Measurements from ENCODE around the gene SEPTIN2.
"Not testable (repeated sequence)": the region's sequence is repeated elsewhere in the genome, so short reads cannot be mapped to it uniquely, and the experiment has no call there.

Gene SEPTIN2

GRCh38 chr2:241288324-241288888 lies 27.3 kb upstream of the SEPTIN2 start:
- POLR2A ChIA-PET, result no interaction called here
- CTCF ChIA-PET, result no interaction called here
- TF ChIP-seq LEF1 (IDR thresholded peaks at IDR 0.05; ENCODE audit: borderline replicate concordance) (no peak), HDGF (IDR thresholded peaks at IDR 0.05; ENCODE audit: borderline replicate concordance) (no peak), FOXM1 (IDR thresholded peaks at IDR 0.05; ENCODE audit: borderline replicate concordance) (no peak), SUZ12 (IDR thresholded peaks at IDR 0.05) (no peak), L3MBTL2 (conservative IDR thresholded peaks at IDR 0.05) (no peak), TARDBP (IDR thresholded peaks at IDR 0.05) (no peak), ZNF384 (IDR thresholded peaks at IDR 0.05) (no peak), ARNT (IDR thresholded peaks at IDR 0.05) (no peak), PKNOX1 (IDR thresholded peaks at IDR 0.05) (no peak), NFRKB (IDR thresholded peaks at IDR 0.05) (no peak), BHLHE40 (IDR thresholded peaks at IDR 0.05; ENCODE audit: borderline replicate concordance) (no peak), CTBP1 (IDR thresholded peaks at IDR 0.05; ENCODE audit: borderline replicate concordance) (no peak), FOXK2 (IDR thresholded peaks at IDR 0.05) (no peak), SP1 (IDR thresholded peaks at IDR 0.05) (no peak), FOXA1 (IDR thresholded peaks at IDR 0.05) (no peak)
- DNase-seq (ENCODE audit: extremely low spot score), result no peak

GRCh38 chr2:241289053-241289452 lies 26.7 kb upstream of the SEPTIN2 start:
- DNase-seq (ENCODE audit: extremely low spot score), result no peak
- ChIA-PET CTCF (no interaction called here), POLR2A (no interaction called here)
- no peak for TF ChIP-seq NFRKB (IDR thresholded peaks at IDR 0.05)
- TF ChIP-seq PKNOX1 (IDR thresholded peaks at IDR 0.05), result no peak
- TF ChIP-seq TARDBP (IDR thresholded peaks at IDR 0.05), result no peak
- TF ChIP-seq SUZ12 (IDR thresholded peaks at IDR 0.05), result no peak
- TF ChIP-seq FOXM1 (IDR thresholded peaks at IDR 0.05; ENCODE audit: borderline replicate concordance), result no peak
- no peak for TF ChIP-seq FOXK2 (IDR thresholded peaks at IDR 0.05)
- TF ChIP-seq ELF4 (IDR thresholded peaks at IDR 0.05), result no peak
- TF ChIP-seq BHLHE40 (IDR thresholded peaks at IDR 0.05; ENCODE audit: borderline replicate concordance), result no peak
- no peak for TF ChIP-seq L3MBTL2 (conservative IDR thresholded peaks at IDR 0.05)
- no peak for TF ChIP-seq LEF1 (IDR thresholded peaks at IDR 0.05; ENCODE audit: borderline replicate concordance)
- TF ChIP-seq SP1 (IDR thresholded peaks at IDR 0.05), result no peak

GRCh38 chr2:241289597-241289996 lies 26.1 kb upstream of the SEPTIN2 start:
- POLR2A ChIA-PET, result no interaction called here
- no peak for DNase-seq (ENCODE audit: extremely low spot score)
- TF ChIP-seq SP1 (IDR thresholded peaks at IDR 0.05) (no peak), FOXA1 (IDR thresholded peaks at IDR 0.05) (no peak), ELF4 (IDR thresholded peaks at IDR 0.05) (no peak), SUZ12 (IDR thresholded peaks at IDR 0.05) (no peak), BHLHE40 (IDR thresholded peaks at IDR 0.05; ENCODE audit: borderline replicate concordance) (no peak), HDGF (IDR thresholded peaks at IDR 0.05; ENCODE audit: borderline replicate concordance) (no peak), L3MBTL2 (conservative IDR thresholded peaks at IDR 0.05) (no peak), CTBP1 (IDR thresholded peaks at IDR 0.05; ENCODE audit: borderline replicate concordance) (no peak), NFRKB (IDR thresholded peaks at IDR 0.05) (no peak), LEF1 (IDR thresholded peaks at IDR 0.05; ENCODE audit: borderline replicate concordance) (no peak), ARNT (IDR thresholded peaks at IDR 0.05) (no peak), TARDBP (IDR thresholded peaks at IDR 0.05) (no peak), PKNOX1 (IDR thresholded peaks at IDR 0.05) (no peak)
- CTCF ChIA-PET, result no interaction called here

- DNase-seq (ENCODE audit: extremely low spot score), result no peak
- TF ChIP-seq SP1 (IDR thresholded peaks at IDR 0.05), result no peak
- TF ChIP-seq CTBP1 (IDR thresholded peaks at IDR 0.05; ENCODE audit: borderline replicate concordance), result no peak
- TF ChIP-seq NFRKB (IDR thresholded peaks at IDR 0.05), result no peak
- TF ChIP-seq L3MBTL2 (conservative IDR thresholded peaks at IDR 0.05), result no peak
- TF ChIP-seq FOXM1 (IDR thresholded peaks at IDR 0.05; ENCODE audit: borderline replicate concordance), result no peak
- TF ChIP-seq LEF1 (IDR thresholded peaks at IDR 0.05; ENCODE audit: borderline replicate concordance), result no peak
- no peak for TF ChIP-seq TARDBP (IDR thresholded peaks at IDR 0.05)
- no peak for TF ChIP-seq ARNT (IDR thresholded peaks at IDR 0.05)
- TF ChIP-seq ELF4 (IDR thresholded peaks at IDR 0.05), result no peak
- TF ChIP-seq FOXK2 (IDR thresholded peaks at IDR 0.05), result no peak
- TF ChIP-seq FOXA1 (IDR thresholded peaks at IDR 0.05), result no peak
- TF ChIP-seq HDGF (IDR thresholded peaks at IDR 0.05; ENCODE audit: borderline replicate concordance), result no peak
- TF ChIP-seq ZNF384 (IDR thresholded peaks at IDR 0.05), result no peak
- no peak for TF ChIP-seq PKNOX1 (IDR thresholded peaks at IDR 0.05)
- no peak for TF ChIP-seq SUZ12 (IDR thresholded peaks at IDR 0.05)
- no peak for TF ChIP-seq BHLHE40 (IDR thresholded peaks at IDR 0.05; ENCODE audit: borderline replicate concordance)
- ChIA-PET CTCF (no interaction called here), POLR2A (no interaction called here)
These were observed 24.6 kb upstream of the SEPTIN2 start for GRCh38 chr2:241291153-241291552.

- DNase-seq (ENCODE audit: extremely low spot score), result no peak
- POLR2A ChIA-PET, result interaction anchor here (1.2 kb wide), 1 partner anchor 23 kb away, joined by 6 read pairs; the partner anchor contains the start of genes HDLBP and SEPTIN2
- no peak for TF ChIP-seq NFRKB (IDR thresholded peaks at IDR 0.05)
- no peak for TF ChIP-seq ARNT (IDR thresholded peaks at IDR 0.05)
- no peak for TF ChIP-seq BHLHE40 (IDR thresholded peaks at IDR 0.05; ENCODE audit: borderline replicate concordance)
- no peak for TF ChIP-seq PKNOX1 (IDR thresholded peaks at IDR 0.05)
- no peak for TF ChIP-seq CTBP1 (IDR thresholded peaks at IDR 0.05; ENCODE audit: borderline replicate concordance)
- TF ChIP-seq ELF4 (IDR thresholded peaks at IDR 0.05), result no peak
- no peak for TF ChIP-seq TARDBP (IDR thresholded peaks at IDR 0.05)
- no peak for TF ChIP-seq SP1 (IDR thresholded peaks at IDR 0.05)
- no peak for TF ChIP-seq FOXA1 (IDR thresholded peaks at IDR 0.05)
- no peak for TF ChIP-seq HDGF (IDR thresholded peaks at IDR 0.05; ENCODE audit: borderline replicate concordance)
- TF ChIP-seq FOXK2 (IDR thresholded peaks at IDR 0.05), result no peak
- no peak for TF ChIP-seq FOXM1 (IDR thresholded peaks at IDR 0.05; ENCODE audit: borderline replicate concordance)
- no peak for TF ChIP-seq ZNF384 (IDR thresholded peaks at IDR 0.05)
- TF ChIP-seq SUZ12 (IDR thresholded peaks at IDR 0.05), result no peak
- no peak for TF ChIP-seq LEF1 (IDR thresholded peaks at IDR 0.05; ENCODE audit: borderline replicate concordance)
- no peak for TF ChIP-seq L3MBTL2 (conservative IDR thresholded peaks at IDR 0.05)
- CTCF ChIA-PET, result no interaction called here
These were observed 23.7 kb upstream of the SEPTIN2 start for GRCh38 chr2:241291977-241292376.

- POLR2A ChIA-PET, result interaction anchor here (1.5 kb wide), 1 partner anchor 21 kb away, joined by 7 read pairs; no protein-coding TSS in a partner anchor
- DNase-seq (ENCODE audit: extremely low spot score); CTCF ChIA-PET: not testable (repeated sequence)
These were observed 22.3 kb upstream of the SEPTIN2 start for GRCh38 chr2:241293378-241293797.

Data from HEK293T (cell line).